Naive thymus-derived CD4-positive, alpha-beta T cell (primary cell): ENCODE data around the gene FAM193A. TPM values are rescaled to one million over a fixed set of nuclear protein-coding genes. Genes with fewer than 3 reads are reported as not detected.
A peak's percentile ranks its signal among the peaks of the same experiment; 100 is the strongest.
"Not testable (repeated sequence)": the region's sequence is repeated elsewhere in the genome, so short reads cannot be mapped to it uniquely, and the experiment has no call there.

ENCODE experiments used
- ATAC-seq: fragments of 150-1000 bp; cut with Tn5 transposase; 2 replicates; pipeline ENCODE4 v1.10.0; 2021; ENCODE audit warnings: mild to moderate bottlenecking, moderate library complexity
- CTCF ChIA-PET: fragments of 350-600 bp; sonication (Branson Sonifier 250); formaldehyde crosslinking; loops from one replicate; lab custom pipeline; 2021; ENCODE audit warnings: antibody characterized with exemption; lab: Charles Lee
- POLR2A ChIA-PET: fragments of 350-600 bp; sonication (Branson Sonifier 250); formaldehyde crosslinking; loops from one replicate; lab custom pipeline; 2021; ENCODE audit warnings: antibody characterized with exemption, inconsistent platforms; lab: Charles Lee
- DNase-seq, 9 donors: peaks; one replicate each; pipeline versions ENCODE4 v3.0.0 to v3.0.0-alpha.2; 2020 to 2022; ENCODE audit warnings: mixed read lengths in 1 of 9
- H3K27ac ChIP-seq: one replicate; pipeline ENCODE4 v1.7.0; 2013; ENCODE audit warnings: mild to moderate bottlenecking, low read depth, low read length, moderate library complexity
- H3K27me3 ChIP-seq, 2 donors: one replicate each; pipeline ENCODE4 v1.7.0; 2013; ENCODE audit warnings: low read length in 2 of 2, mild to moderate bottlenecking in 2 of 2, moderate library complexity in 2 of 2; ENCODE audit not compliant: control insufficient read depth in 2 of 2, insufficient read depth in 2 of 2
- H3K36me3 ChIP-seq, 3 experiments: 1 replicate in 2 of 3; 2 replicates in 1 of 3; pipeline ENCODE4 v1.7.0; 2013; ENCODE audit warnings: low read length in 3 of 3, mild to moderate bottlenecking in 3 of 3, moderate library complexity in 1 of 3; ENCODE audit not compliant: insufficient read depth in 3 of 3, control insufficient read depth in 2 of 3
- H3K4me1 ChIP-seq, 2 donors: one replicate each; pipeline ENCODE4 v1.7.0; 2013; ENCODE audit warnings: low read length in 2 of 2, mild to moderate bottlenecking in 2 of 2, moderate library complexity in 1 of 2; ENCODE audit not compliant: control insufficient read depth in 2 of 2, insufficient read depth in 2 of 2
- H3K4me3 ChIP-seq: 2 replicates; pipeline ENCODE4 v1.7.0; 2013; ENCODE audit warnings: mild to moderate bottlenecking, low read length
- H3K9me3 ChIP-seq, 3 experiments: 1 replicate in 2 of 3; 2 replicates in 1 of 3; pipeline ENCODE4 v1.7.0; 2013; ENCODE audit warnings: low read length in 3 of 3; ENCODE audit not compliant: control insufficient read depth in 2 of 3
- H3K27ac Mint-ChIP-seq, 9 donors: one replicate each; pipeline ENCODE4 v1.8.0; 2020 to 2022; ENCODE audit warnings: mixed read lengths in 9 of 9, mild to moderate bottlenecking in 8 of 9, moderate library complexity in 5 of 9, inconsistent platforms in 2 of 9
- H3K27me3 Mint-ChIP-seq, 5 donors: one replicate each; pipeline ENCODE4 v1.8.0; 2021 to 2022; ENCODE audit warnings: mixed read lengths in 5 of 5, mild to moderate bottlenecking in 1 of 5
- H3K36me3 Mint-ChIP-seq, 5 donors: one replicate each; pipeline ENCODE4 v1.8.0; 2020 to 2022; ENCODE audit warnings: mixed read lengths in 5 of 5, mild to moderate bottlenecking in 3 of 5, inconsistent platforms in 1 of 5
- H3K4me1 Mint-ChIP-seq, 7 donors: one replicate each; pipeline ENCODE4 v1.8.0; 2020 to 2022; ENCODE audit warnings: mixed read lengths in 7 of 7, mild to moderate bottlenecking in 3 of 7, inconsistent platforms in 1 of 7
- H3K4me3 Mint-ChIP-seq, 10 donors: one replicate each; pipeline ENCODE4 v1.8.0; 2020 to 2022; ENCODE audit warnings: mild to moderate bottlenecking in 10 of 10, mixed read lengths in 10 of 10, moderate library complexity in 6 of 10, inconsistent platforms in 2 of 10
- H3K9me3 Mint-ChIP-seq, 11 donors: one replicate each; pipeline ENCODE4 v1.8.0; 2020 to 2022; ENCODE audit warnings: mixed read lengths in 11 of 11, mild to moderate bottlenecking in 4 of 11, inconsistent platforms in 1 of 11, moderate library complexity in 1 of 11
- intact Hi-C, 2 donors: fragments of 100-400 bp; cut with micrococcal nuclease; formaldehyde crosslinking; loops; one replicate each; pipeline ENCODE4 v1.15.1; 2023
- polyA plus RNA-seq, 2 donors: library from polyadenylated mRNA; unstranded; fragments of 300-500 nt; fragmentation: Illumina TruSeq; gene quantifications; one replicate each; pipeline ENCODE4 v1.2.3, GENCODE V29; 2021
- total RNA-seq, 6 experiments: library from RNA in 5 of 6; stranded (reverse) in 5 of 6; gene quantifications; 1 replicate in 5 of 6; 2 replicates in 1 of 6; pipeline ENCODE4 v1.2.3 and lab custom pipeline; 2021 to 2026

The FAM193A gene
- total and polyA plus RNA-seq, 7 experiments from 2014 or later, result 2.2 to 47.2 (median 39.8) TPM

DNA sequence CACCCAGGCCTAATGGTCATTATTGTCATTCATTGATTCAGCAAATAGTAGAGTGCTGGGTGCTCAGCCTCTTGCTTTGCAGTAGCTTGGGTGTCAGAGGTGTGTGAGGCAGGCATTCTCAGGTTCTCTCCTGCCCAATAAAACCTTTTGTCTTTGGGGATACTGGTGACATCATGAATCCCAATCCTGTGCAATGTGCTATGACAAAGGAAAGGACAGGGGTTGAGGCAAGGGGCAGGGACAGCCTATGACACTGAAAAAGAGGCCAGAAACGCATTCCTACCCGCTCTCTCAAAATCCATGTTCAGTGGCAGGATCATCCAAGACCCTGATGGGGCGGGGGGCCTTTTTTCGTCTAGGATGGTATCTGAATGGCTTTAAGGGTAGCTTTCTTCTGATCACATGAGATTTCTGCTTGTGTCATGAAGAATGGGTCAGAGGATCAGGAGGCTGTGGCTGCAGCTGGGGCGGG, 1.5 kb upstream of the FAM193A start:
- Histone ChIP-seq H3K9me3 (no peaks in the 10 kb centered on the region), H3K4me1 (peaks cover 11 to 15% of the 10 kb centered on the region in 2 donors), H3K36me3 (no peaks in the 10 kb centered on the region), H3K4me3 (peak overlapping the region; percentile 58), H3K27me3 (no peaks in the 10 kb centered on the region), H3K27ac (peak overlapping the region; percentile 91)
- Mint-ChIP-seq H3K9me3 (no peaks in the 10 kb centered on the region), H3K4me1 (peaks cover 5 to 28% (median 19%) of the 10 kb centered on the region in 7 donors), H3K27me3 (no peaks in the 10 kb centered on the region), H3K4me3 (peak overlapping the region; percentile 84 to 95 (median 88)), H3K36me3 (no peaks in the 10 kb centered on the region), H3K27ac (peak overlapping the region; percentile 79 to 98 (median 91))
- ChIA-PET CTCF (interaction anchor here (0.6 kb wide), 2 partner anchors 88 to 239 kb away, joined by 3 read pairs; no protein-coding TSS in a partner anchor), POLR2A (interaction anchor here (0.6 to 2.5 kb wide), 4 partner anchors 65 to 1479 kb away, joined by 3 to 21 read pairs (median 4); partner anchors contain the start of gene RNF4)
- intact Hi-C loops, result loop anchor here (1.0 to 5.0 kb wide), 6 partner anchors 48 to 1828 kb away; partner anchors contain the start of genes ADD1 (in 1 of the 2), PCGF3 (in 1 of the 2) and SLBP (in 1 of the 2)
- ATAC-seq, result no peak
- no peak for DNase-seq

DNA sequence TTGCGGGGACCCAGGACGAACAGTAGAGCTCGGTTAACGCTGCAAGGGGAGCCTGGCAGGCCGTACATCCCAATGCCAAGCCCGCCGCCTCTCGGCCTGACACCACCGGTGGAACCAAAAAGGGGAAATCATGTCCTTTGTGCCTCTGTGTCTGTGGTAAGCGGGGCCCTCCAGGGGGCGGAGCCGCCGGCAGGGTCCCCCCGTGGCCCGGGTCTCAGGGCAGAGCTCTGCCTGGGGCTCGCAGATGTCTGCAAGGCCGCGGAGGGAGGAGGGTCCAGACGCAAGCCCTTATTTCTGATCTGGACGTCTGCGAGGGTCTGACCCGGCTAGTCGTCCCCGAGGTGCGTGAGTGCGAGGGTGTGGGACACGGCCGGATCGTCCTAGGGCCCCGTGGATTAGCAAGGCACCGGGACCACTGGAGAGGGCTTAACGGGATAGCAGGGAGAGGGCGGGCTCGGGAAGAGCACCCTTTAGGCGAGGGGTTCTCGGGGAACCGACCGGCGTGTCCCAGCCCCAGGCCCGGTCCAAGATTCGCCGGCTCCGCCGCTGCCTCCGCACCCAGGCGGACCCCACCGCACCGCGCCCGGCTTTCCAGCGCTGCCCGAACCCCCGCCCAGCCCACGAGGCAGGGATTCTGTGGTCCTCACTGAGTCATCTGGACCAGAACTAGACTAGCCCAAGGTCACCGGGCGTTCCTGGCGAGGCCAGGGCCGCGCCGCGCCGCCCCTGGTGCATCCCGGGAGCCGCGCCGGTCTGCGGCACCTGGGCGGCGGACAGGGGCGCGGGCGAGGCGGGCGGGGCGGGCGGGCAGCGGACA, 863 bp upstream of the FAM193A start:
- Histone ChIP-seq H3K4me3 (peak overlapping the region; percentile 58), H3K27ac (peak overlapping the region; percentile 91), H3K36me3 (no peaks in the 10 kb centered on the region), H3K4me1 (peaks cover 11 to 15% of the 10 kb centered on the region in 2 donors), H3K27me3 (no peaks in the 10 kb centered on the region), H3K9me3 (no peaks in the 10 kb centered on the region)
- ChIA-PET POLR2A (interaction anchor here (0.6 to 2.5 kb wide), 7 partner anchors 50 to 245 kb away, joined by 3 to 21 read pairs (median 4); partner anchors contain the start of gene RNF4), CTCF (interaction anchor here (0.6 to 1.0 kb wide), 4 partner anchors 61 to 537 kb away, joined by 3 read pairs; no protein-coding TSS in a partner anchor)
- Mint-ChIP-seq H3K9me3 (no peaks in the 10 kb centered on the region), H3K4me3 (peak overlapping the region; percentile 84 to 95 (median 88)), H3K4me1 (peaks cover 5 to 28% (median 19%) of the 10 kb centered on the region in 7 donors), H3K36me3 (no peaks in the 10 kb centered on the region), H3K27me3 (no peaks in the 10 kb centered on the region), H3K27ac (peak overlapping the region; percentile 79 to 98 (median 92))
- DNase-seq (peak; percentile 48 to 62 (median 57)), ATAC-seq (peak; percentile 10)
- intact Hi-C loops, result loop anchor here (1.0 to 5.0 kb wide), 19 partner anchors 35 to 1828 kb away; partner anchors contain the start of genes CFAP99 (in 2 of the 2), HAUS3 (in 2 of the 2), MXD4 (in 2 of the 2) and POLN (in 2 of the 2)

- H3K27ac Mint-ChIP-seq, result peak overlapping the region; percentile 38 to 94 (median 88)
- peak; percentile 38 to 67 (median 53) for DNase-seq
- CTCF ChIA-PET, result no interaction called here
- H3K4me1 Mint-ChIP-seq, result peaks cover 5 to 36% (median 20%) of the 10 kb centered on the region in 7 donors
- Histone ChIP-seq H3K27ac (peak overlapping the region; percentile 92), H3K36me3 (no peaks in the 10 kb centered on the region), H3K9me3 (no peaks in the 10 kb centered on the region), H3K27me3 (no peaks in the 10 kb centered on the region), H3K4me3 (peak overlapping the region; percentile 54), H3K4me1 (peaks cover 11 to 15% of the 10 kb centered on the region in 2 donors)
- peak overlapping the region; percentile 87 to 94 (median 91) for H3K4me3 Mint-ChIP-seq
- ATAC-seq, result no peak
- H3K27me3 Mint-ChIP-seq, result no peaks in the 10 kb centered on the region
- H3K9me3 Mint-ChIP-seq, result no peaks in the 10 kb centered on the region
- H3K36me3 Mint-ChIP-seq, result no peaks in the 10 kb centered on the region
- intact Hi-C loops, result loop anchor here (2.0 to 5.0 kb wide), 7 partner anchors 34 to 1830 kb away; partner anchors contain the start of genes SLBP (in 2 of the 2), ADD1 (in 1 of the 2) and PCGF3 (in 1 of the 2)
- POLR2A ChIA-PET, result interaction anchor here (0.6 to 1.4 kb wide), 4 partner anchors 21 to 316 kb away, joined by 3 to 10 read pairs (median 4); no protein-coding TSS in a partner anchor
These were observed 774 bp downstream of the FAM193A start for GRCh38 chr4:2537011-2537830.

- DNase-seq, H3K36me3 ChIP-seq, CTCF ChIA-PET, H3K9me3 Mint-ChIP-seq, ATAC-seq, H3K27me3 Mint-ChIP-seq, H3K9me3 ChIP-seq, H3K27ac ChIP-seq, H3K4me3 ChIP-seq, intact Hi-C loops, POLR2A ChIA-PET, H3K27me3 ChIP-seq: not testable (repeated sequence)
- H3K4me1 Mint-ChIP-seq, result peaks cover 6 to 60% (median 45%) of the 10 kb centered on the region in 7 donors
- peaks cover 3 to 12% of the 10 kb centered on the region in 2 donors for H3K4me1 ChIP-seq
- H3K27ac Mint-ChIP-seq, result peak overlapping the region in 2 of 9 donors; percentile 10 to 51
- peaks cover 0 to 13% (median 7%) of the 10 kb centered on the region in 5 donors for H3K36me3 Mint-ChIP-seq
- H3K4me3 Mint-ChIP-seq, result peak overlapping the region in 1 of 10 donors; percentile 21
These were observed 7.2 kb downstream of the FAM193A start for GRCh38 chr4:2543580-2544191.

DNA sequence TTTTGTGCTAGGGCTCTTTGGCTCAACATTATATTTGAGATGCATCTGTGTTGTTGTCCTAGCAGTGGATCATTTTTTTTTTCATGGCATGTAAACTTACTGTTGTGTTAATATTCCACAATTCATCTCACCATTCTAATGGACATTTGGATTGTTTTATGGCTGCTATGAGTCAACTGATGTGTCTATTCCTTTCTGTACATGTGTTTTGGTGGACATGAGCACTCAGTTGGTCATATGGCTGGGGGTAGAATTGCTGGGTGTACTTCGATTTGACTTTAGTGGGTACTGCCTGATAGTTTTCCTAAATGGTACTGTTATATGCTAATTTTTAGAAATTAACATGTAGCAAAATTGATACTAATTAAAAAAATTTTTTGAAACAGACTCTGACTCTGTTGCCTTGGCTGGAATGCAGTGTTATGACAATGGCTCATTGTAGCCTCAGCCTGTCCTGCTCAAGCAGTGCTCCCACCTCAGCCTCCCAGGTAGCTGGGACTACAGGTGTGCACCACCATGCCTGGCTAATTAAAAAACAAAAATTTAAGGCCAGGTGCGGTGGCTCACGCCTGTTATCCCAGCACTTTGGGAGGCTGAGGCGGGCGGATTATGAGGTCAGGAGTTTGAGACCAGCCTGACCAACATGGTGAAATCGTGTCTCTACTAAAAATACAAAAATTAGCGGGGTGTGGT, 9.0 kb downstream of the FAM193A start:
- Mint-ChIP-seq H3K36me3 (peaks cover 0 to 13% (median 7%) of the 10 kb centered on the region in 5 donors), H3K4me3 (no peak overlapping the region), H3K9me3 (peaks cover 0 to 2% (median 0%) of the 10 kb centered on the region in 11 donors), H3K4me1 (peaks cover 6 to 51% (median 40%) of the 10 kb centered on the region in 7 donors), H3K27ac (peak overlapping the region in 3 of 9 donors; percentile 2 to 10 (median 9)), H3K27me3 (no peaks in the 10 kb centered on the region)
- POLR2A ChIA-PET, result no interaction called here
- Histone ChIP-seq H3K27ac (no peak overlapping the region), H3K9me3 (no peaks in the 10 kb centered on the region), H3K4me3 (no peak overlapping the region), H3K4me1 (peaks cover 0 to 5% of the 10 kb centered on the region in 2 donors), H3K27me3 (no peaks in the 10 kb centered on the region), H3K36me3 (peaks cover 0 to 3% (median 0%) of the 10 kb centered on the region in 3 experiments)
- ATAC-seq (no peak), DNase-seq (no peak)
- CTCF ChIA-PET, result no interaction called here
- intact Hi-C loops, result no loop called here
